ENCODE measurements around the gene SH2B2.
"Not testable (repeated sequence)": the region's sequence is repeated elsewhere in the genome, so short reads cannot be mapped to it uniquely, and the experiment has no call there.

Gene SH2B2

DNA sequence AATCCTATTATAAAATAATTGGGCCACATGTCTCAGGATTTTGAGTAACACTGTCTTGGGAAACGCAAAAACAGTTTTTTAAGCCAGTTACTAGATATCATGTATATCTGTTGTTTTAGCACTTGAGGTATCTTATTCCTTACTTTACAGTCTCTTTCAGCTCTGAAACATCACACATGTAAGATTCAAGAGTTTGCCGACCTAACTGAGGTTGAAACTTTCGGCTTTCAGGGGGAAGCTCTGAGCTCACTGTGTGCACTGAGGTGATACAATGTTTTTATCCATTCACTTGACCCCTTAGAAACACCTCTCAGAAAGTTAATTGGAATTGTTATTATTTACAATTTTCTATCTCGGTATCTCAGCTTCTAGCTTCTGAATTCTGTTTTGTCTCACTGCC is 50.8 kb downstream of the SH2B2 start:
- not testable (repeated sequence) for DNase-seq

DNA sequence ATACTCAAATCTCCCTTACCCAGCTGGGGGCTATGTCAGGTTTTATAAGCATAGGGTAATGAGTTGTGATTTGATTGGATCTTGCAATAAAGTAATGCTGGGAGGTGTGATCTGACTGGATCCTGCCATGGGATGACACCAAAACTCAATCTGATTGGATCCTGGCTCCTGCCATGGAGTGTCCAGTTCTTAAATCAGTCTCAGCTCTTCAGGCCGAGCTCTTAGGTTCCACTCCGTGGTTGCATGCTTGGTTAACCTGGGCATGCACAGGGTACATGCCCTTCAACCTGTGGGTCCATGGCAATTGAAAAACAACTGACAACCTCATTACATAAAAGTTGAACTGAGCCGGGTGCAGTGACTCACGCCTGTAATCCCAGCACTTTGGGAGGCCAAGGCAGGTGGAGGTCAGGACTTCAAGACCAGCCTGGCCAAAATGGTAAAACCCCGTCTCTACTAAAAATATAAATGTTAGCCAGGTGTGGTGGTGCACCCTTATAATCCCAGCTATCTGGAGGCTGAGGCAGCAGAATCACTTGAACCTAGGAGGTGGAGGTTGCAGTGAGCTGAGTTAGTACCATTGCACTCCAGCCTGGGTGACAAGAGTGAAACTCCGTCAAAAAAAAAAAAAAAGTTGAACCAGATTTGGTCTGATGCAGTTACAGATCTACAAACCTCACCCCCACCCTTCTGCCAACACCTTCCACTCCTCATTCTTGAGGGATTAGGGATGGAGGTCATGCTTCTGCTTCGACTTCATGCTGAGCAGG is 54.1 kb downstream of the SH2B2 start:
- DNase-seq: not testable (repeated sequence)

DNA sequence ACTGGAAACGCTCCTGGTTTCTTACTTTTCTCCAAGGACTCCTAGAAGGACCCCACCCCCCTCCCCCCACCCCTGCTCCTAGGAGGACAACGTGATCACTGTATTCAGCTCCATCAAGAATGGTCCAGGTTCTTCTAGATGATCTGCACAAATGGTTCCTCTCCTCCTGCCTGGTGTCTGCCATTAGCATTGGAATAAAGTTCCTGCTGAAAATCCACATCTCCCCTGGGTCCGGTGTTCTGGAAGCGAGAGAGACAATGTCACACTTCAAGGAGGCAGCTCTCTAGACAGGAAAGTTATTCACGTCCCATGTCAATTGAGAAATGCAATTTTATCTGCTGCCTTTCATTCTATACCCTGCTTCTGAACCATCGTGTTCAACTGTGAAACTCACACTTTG is 60.3 kb downstream of the SH2B2 start:
- DNase-seq: not testable (repeated sequence)

DNA sequence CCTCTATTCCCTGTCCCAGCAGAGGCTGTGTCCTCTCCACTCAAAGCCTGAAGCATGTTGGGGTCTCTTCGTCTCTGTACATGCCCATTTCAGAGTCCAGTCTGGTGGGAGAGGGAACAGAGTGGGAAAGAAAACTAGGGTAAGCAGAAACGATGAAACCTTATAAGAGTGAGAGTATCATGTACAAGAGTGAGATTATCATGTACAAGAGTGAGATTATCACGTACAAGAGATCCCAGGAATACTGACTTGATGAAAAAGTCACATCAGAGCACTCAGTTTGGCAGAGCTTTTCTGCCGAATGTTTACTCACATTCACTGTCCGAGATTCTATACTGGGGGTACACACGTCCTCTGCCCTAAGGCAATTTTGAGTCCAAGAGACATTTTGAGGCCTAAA is 69.7 kb downstream of the SH2B2 start, which contains the start of gene SPDYE6:
Gene SPDYE6 (minus strand): TSS at position 101 of the 400 bp plus-strand sequence. CDS start 421 bp downstream, outside the sequence.
- not testable (repeated sequence) for DNase-seq

DNA sequence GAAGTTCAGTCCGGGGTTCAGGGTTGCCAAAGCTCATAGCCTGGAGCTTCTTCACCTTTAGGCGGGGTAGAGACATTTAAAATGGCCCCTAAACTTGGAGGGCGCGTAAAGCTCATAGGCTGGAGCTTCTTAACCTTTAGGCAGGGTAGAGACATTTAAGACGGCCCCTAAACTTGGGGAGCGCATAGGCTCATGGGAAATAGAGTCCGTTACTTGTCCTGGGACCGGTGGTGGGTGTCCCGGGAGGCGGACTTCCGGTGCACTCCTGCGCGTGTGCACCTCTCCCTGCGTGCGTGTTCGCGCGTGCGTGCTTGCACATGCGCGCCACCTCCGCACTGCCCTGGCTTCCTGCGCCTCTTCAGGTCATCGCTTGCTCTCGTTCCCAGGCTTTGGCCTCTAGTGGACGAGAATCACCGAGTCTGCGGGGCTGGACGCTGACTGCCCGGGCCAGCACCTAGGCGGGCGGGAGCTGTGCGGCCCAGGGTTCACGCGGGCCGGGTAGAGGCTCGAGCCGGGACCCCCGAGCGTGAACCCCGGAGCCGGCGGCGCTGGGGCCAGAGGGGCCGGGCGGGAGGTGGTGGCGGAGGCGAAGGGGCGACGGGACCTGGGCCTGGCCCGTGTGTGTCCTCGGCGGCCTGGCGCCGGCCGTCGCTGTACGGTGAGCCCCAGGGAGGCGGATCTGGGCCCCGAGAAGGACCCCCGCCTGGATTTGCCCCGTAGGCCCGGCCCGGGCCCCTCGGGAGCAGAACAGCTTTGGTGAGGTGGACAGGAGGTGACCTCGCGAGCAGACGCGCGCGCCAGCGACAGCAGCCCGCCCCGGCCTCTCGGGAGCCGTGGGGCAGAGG is 77.1 kb downstream of the SH2B2 start:
- DNase-seq: peak; percentile 95

DNA sequence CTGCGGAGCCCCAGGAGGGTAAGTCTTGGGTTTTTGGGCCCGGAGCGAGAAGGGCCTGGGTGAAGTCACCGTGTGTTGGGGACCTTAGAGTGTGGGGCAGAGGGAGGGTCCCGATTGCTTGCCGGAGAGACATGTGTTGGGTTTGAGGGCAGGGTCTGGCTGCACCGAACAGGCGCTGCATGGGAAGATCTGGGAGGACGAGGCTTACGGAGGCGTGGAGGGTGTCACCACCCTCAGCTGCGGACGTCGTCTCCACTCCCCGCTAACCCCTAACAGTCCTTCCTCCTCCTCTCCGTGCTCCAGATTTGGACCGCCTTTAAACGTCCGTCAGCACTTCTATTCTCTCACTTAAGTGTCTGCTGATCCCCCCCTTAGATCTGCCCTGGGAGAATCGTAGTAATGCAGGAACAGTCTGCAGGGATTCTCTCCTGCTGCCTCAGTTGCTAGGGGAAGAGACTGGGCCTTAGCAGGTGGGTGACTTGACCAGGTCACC is 77.8 kb downstream of the SH2B2 start:
- not testable (repeated sequence) for DNase-seq

DNA sequence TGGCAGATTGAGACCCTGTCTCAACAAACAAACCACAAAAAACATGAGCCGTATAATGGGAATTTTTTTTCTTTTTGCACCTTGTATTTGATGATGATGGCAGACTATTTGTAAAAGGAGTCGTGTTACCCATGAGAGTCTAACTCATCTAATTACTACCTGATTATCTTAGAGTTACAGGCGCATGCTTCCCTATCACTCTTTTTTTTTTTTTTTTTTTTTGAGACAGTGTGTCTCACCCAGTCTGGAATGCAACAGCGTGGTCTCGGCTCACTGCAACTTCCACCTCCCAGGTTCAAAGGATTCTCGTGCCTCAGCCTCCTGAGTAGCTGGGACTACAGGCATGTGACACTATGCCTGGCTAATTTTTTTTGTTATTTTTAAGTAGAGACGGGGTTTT is 78.7 kb downstream of the SH2B2 start:
- not testable (repeated sequence) for DNase-seq

DNA sequence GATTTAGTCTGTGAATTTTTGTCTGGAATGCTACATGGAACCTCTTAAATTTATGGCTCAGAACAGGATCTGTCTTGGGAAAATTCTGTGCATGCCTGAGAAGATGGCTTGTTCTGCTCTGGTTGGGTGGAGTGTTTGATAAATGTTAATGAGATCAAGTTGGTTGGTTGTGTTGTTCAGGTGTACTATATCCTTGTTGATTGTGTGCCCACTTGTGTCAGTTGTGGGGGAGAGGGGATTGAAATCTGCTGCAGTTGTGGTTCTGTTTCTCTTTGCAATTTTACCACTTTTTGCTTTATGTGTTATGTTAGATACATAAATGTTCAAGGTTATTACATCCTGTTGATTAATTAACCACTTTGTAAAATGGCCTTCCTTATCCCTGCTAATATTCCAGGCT is 83.4 kb downstream of the SH2B2 start:
- DNase-seq: not testable (repeated sequence)

All from NCI-H1105 treated with DMSO at 0.1 percent for 48 hours (cell line).